ENCODE results near the gene MBNL3.

MBNL3 gene

GRCh38 chrX:132481449-132481848 lies 7.4 kb downstream of the MBNL3 start:
- no peak overlapping the region for H3K4me3 ChIP-seq (replicated peaks in 1 of 2; ENCODE audit: low read depth in 2 of 2, low read length in 2 of 2)
- no peak for TF ChIP-seq CTCF (IDR thresholded peaks at IDR 0.05; ENCODE audit: low read depth, low read length)
- DNase-seq (ENCODE audit: low read depth in 2 of 2) = no peak

- H3K4me3 ChIP-seq (replicated peaks in 1 of 2; ENCODE audit: low read depth in 2 of 2, low read length in 2 of 2) = peak overlapping the region in 1 of 2 donors; percentile 27
- no peak for TF ChIP-seq CTCF (IDR thresholded peaks at IDR 0.05; ENCODE audit: low read depth, low read length)
- peak; percentile 42 to 63 for DNase-seq (ENCODE audit: low read depth in 2 of 2)
Observed at GRCh38 chrX:132480581-132481203, 8.1 kb downstream of the MBNL3 start.

GRCh38 chrX:132474544-132475248 lies 14.1 kb downstream of the MBNL3 start:
- peak; percentile 9 to 42 for DNase-seq (ENCODE audit: low read depth in 2 of 2)
- no peak overlapping the region for H3K4me3 ChIP-seq (replicated peaks in 1 of 2; ENCODE audit: low read depth in 2 of 2, low read length in 2 of 2)
- no peak for TF ChIP-seq CTCF (IDR thresholded peaks at IDR 0.05; ENCODE audit: low read depth, low read length)

- H3K4me3 ChIP-seq (replicated peaks in 1 of 2; ENCODE audit: low read depth in 2 of 2, low read length in 2 of 2) = no peak overlapping the region
- no peak for DNase-seq (ENCODE audit: low read depth in 2 of 2)
- no peak for TF ChIP-seq CTCF (IDR thresholded peaks at IDR 0.05; ENCODE audit: low read depth, low read length)
Observed at GRCh38 chrX:132472397-132472796, 16.4 kb downstream of the MBNL3 start.

- DNase-seq (ENCODE audit: low read depth in 2 of 2) = no peak
- H3K4me3 ChIP-seq (replicated peaks in 1 of 2; ENCODE audit: low read depth in 2 of 2, low read length in 2 of 2) = no peak overlapping the region
- TF ChIP-seq CTCF (IDR thresholded peaks at IDR 0.05; ENCODE audit: low read depth, low read length) = no peak
Observed at GRCh38 chrX:132470831-132471230, 18.0 kb downstream of the MBNL3 start.

- TF ChIP-seq CTCF (IDR thresholded peaks at IDR 0.05; ENCODE audit: low read depth, low read length) = no peak
- DNase-seq (ENCODE audit: low read depth in 2 of 2) = no peak
- H3K4me3 ChIP-seq (replicated peaks in 1 of 2; ENCODE audit: low read depth in 2 of 2, low read length in 2 of 2) = no peak overlapping the region
Observed at GRCh38 chrX:132470179-132470578, 18.7 kb downstream of the MBNL3 start.
